Thyroid gland (tissue), 4 donors: ENCODE measurements around the gene XYLB. TPM values are rescaled to one million over a fixed set of nuclear protein-coding genes. Genes with fewer than 3 reads are reported as not detected.

Source experiments
- DNase-seq, 2 donors: peaks; one replicate each; pipeline ENCODE4 v3.0.0-alpha.2; 2019
- H3K27ac ChIP-seq, 3 donors: fragments of 200-600 bp; sonication (generic); 1 replicate in 2 of 3; 2 replicates in 1 of 3; pipeline ENCODE4 v1.5.1; 2016 to 2019; ENCODE audit warnings: mild to moderate bottlenecking in 1 of 3, moderate library complexity in 1 of 3
- H3K27me3 ChIP-seq: fragments of 200-600 bp; sonication (generic); one replicate; pipeline ENCODE4 v1.5.1; 2019
- H3K36me3 ChIP-seq, 2 donors: fragments of 200-600 bp; sonication (generic); one replicate each; pipeline ENCODE4 v1.5.1; 2016 to 2019
- H3K4me1 ChIP-seq, 2 donors: fragments of 200-600 bp; sonication (generic); one replicate each; pipeline ENCODE4 v1.5.1; 2017 to 2019
- H3K4me3 ChIP-seq, 3 donors: fragments of 200-600 bp; sonication (generic); replicated peaks in 1 of 3; 1 replicate in 2 of 3; 2 replicates in 1 of 3; pipeline ENCODE4 v1.5.1; 2016; ENCODE audit warnings: mild to moderate bottlenecking in 1 of 3
- H3K9me3 ChIP-seq: fragments of 200-600 bp; sonication (generic); one replicate; pipeline ENCODE4 v1.5.1; 2017
- POLR2A ChIP-seq, 2 donors: fragments of 450-650 bp; IDR thresholded peaks; one replicate each; pipeline ENCODE4 v1.6.1; 2017; ENCODE audit warnings: antibody characterized with exemption in 2 of 2, mild to moderate bottlenecking in 2 of 2, moderate library complexity in 1 of 2
- WGBS, 2 donors: methylation state at CpG; one replicate each; pipeline ENCODE4 v1.1.5; 2017; 5-methylcytosine and 5-hydroxymethylcytosine counted together
- intact Hi-C: fragments of 100-400 bp; cut with DNase I; formaldehyde crosslinking; loops from one replicate; pipeline ENCODE4 v1.15.1; 2023
- total RNA-seq, 4 donors: library from RNA; depleted of rRNA; stranded (reverse); fragments of >200 nt; gene quantifications; one replicate each; pipeline ENCODE4 v1.2.3, GENCODE V29; 2016
- TF ChIP-seq, protein P1 (sequence below), 6 experiments: fragments of 200-600 bp in 3 of 6; fragments of 450-650 bp in 3 of 6; sonication (generic) in 3 of 6; IDR thresholded peaks; one replicate each; pipeline ENCODE4 v1.5.1; 2016 to 2019; ENCODE audit warnings: antibody characterized with exemption in 6 of 6, mild to moderate bottlenecking in 2 of 6, inconsistent platforms in 1 of 6, moderate library complexity in 1 of 6

XYLB gene
- total RNA-seq, 4 donors from 2014 or later, result 0.78 to 1.7 (median 1.1) TPM

- no peaks in the 10 kb centered on the region for H3K36me3 ChIP-seq
- H3K27me3 ChIP-seq, result no peaks in the 10 kb centered on the region
- no peaks in the 10 kb centered on the region for H3K9me3 ChIP-seq
- no peak overlapping the region for H3K27ac ChIP-seq
- intact Hi-C loops, result no loop called here
- WGBS, 2 donors, result 87 to 94% methylated on average over 5 of the region's 5 CpGs
- TF ChIP-seq, protein P1, sequence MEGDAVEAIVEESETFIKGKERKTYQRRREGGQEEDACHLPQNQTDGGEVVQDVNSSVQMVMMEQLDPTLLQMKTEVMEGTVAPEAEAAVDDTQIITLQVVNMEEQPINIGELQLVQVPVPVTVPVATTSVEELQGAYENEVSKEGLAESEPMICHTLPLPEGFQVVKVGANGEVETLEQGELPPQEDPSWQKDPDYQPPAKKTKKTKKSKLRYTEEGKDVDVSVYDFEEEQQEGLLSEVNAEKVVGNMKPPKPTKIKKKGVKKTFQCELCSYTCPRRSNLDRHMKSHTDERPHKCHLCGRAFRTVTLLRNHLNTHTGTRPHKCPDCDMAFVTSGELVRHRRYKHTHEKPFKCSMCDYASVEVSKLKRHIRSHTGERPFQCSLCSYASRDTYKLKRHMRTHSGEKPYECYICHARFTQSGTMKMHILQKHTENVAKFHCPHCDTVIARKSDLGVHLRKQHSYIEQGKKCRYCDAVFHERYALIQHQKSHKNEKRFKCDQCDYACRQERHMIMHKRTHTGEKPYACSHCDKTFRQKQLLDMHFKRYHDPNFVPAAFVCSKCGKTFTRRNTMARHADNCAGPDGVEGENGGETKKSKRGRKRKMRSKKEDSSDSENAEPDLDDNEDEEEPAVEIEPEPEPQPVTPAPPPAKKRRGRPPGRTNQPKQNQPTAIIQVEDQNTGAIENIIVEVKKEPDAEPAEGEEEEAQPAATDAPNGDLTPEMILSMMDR (IDR thresholded peaks at IDR 0.05), result no peak
- TF ChIP-seq POLR2A (IDR thresholded peaks at IDR 0.05), result no peak
- DNase-seq, result no peak
- no peaks in the 10 kb centered on the region for H3K4me1 ChIP-seq
- H3K4me3 ChIP-seq, result no peak overlapping the region
Measured at GRCh38 chr3:38368238-38368637, 21.7 kb downstream of the XYLB start.

GRCh38 chr3:38369186-38369585, 22.6 kb downstream of the XYLB start:
- H3K27me3 ChIP-seq, result no peaks in the 10 kb centered on the region
- TF ChIP-seq POLR2A (IDR thresholded peaks at IDR 0.05), result no peak
- TF ChIP-seq, protein P1 (IDR thresholded peaks at IDR 0.05), result no peak
- intact Hi-C loops, result no loop called here
- no peaks in the 10 kb centered on the region for H3K9me3 ChIP-seq
- H3K36me3 ChIP-seq, result no peaks in the 10 kb centered on the region
- no peaks in the 10 kb centered on the region for H3K4me1 ChIP-seq
- no peak for DNase-seq
- 88 to 92% methylated on average over 3 of the region's 3 CpGs for WGBS, 2 donors
- no peak overlapping the region for H3K27ac ChIP-seq
- H3K4me3 ChIP-seq, result no peak overlapping the region

DNA sequence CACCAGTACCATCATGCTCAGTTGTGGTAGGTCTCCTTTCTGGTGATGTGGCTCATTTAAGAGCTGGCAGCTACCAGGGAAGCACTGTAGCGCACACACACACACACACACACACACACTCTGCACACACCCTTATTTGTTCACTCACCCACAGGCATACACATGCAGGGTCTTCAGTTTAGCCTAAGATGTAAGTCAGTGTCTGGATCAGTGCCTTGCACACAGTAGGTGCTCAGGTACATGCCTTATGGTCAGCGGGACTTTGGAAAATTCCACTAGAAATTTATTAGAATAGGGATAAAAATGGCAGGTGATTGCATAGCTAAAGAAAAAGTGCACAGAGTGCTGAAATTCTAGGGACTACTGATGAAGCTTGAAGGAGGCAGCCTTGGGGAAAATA, 23.6 kb downstream of the XYLB start:
- Histone ChIP-seq H3K4me1 (no peaks in the 10 kb centered on the region), H3K27ac (no peak overlapping the region), H3K4me3 (no peak overlapping the region), H3K36me3 (no peaks in the 10 kb centered on the region), H3K27me3 (no peaks in the 10 kb centered on the region), H3K9me3 (no peaks in the 10 kb centered on the region)
- intact Hi-C loops, result no loop called here
- DNase-seq, result no peak
- TF ChIP-seq, protein P1 (IDR thresholded peaks at IDR 0.05), result no peak
- TF ChIP-seq POLR2A (IDR thresholded peaks at IDR 0.05), result no peak
- WGBS, 2 donors, result 72 to 75% methylated on average over 2 of the region's 2 CpGs

DNA sequence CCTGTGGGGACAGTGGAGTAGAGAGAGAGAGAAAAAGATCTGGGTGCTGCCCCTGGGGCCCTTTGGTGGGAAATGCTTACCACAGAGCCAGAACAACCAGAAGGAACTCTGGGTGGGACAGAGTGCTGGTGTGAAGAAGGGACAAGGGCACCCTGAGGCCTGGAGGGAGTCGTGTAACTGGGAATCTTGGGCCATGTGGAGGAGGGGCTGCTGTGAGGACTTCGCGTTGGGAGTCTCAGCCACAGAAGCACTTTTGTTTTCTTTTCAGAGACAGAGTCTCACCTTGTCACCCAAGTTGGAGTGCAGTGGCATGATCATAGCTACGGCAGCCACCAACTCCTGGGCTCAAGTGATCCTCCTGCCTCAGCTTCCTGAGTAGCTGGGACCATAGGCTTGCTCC, 24.3 kb downstream of the XYLB start:
- TF ChIP-seq, protein P1 (IDR thresholded peaks at IDR 0.05), result no peak
- TF ChIP-seq POLR2A (IDR thresholded peaks at IDR 0.05), result no peak
- Histone ChIP-seq H3K9me3 (no peaks in the 10 kb centered on the region), H3K27ac (no peak overlapping the region), H3K36me3 (no peaks in the 10 kb centered on the region), H3K4me1 (no peaks in the 10 kb centered on the region), H3K4me3 (no peak overlapping the region), H3K27me3 (no peaks in the 10 kb centered on the region)
- 62 to 85% methylated on average over 3 to 4 of the region's 4 CpGs for WGBS, 2 donors
- DNase-seq, result no peak
- intact Hi-C loops, result no loop called here

- H3K36me3 ChIP-seq, result no peaks in the 10 kb centered on the region
- TF ChIP-seq, protein P1 (IDR thresholded peaks at IDR 0.05), result no peak
- TF ChIP-seq POLR2A (IDR thresholded peaks at IDR 0.05), result no peak
- intact Hi-C loops, result no loop called here
- 82 to 89% methylated on average over 15 of the region's 15 CpGs for WGBS, 2 donors
- H3K27ac ChIP-seq, result no peak overlapping the region
- H3K9me3 ChIP-seq, result no peaks in the 10 kb centered on the region
- H3K4me1 ChIP-seq, result no peaks in the 10 kb centered on the region
- no peak for DNase-seq
- no peak overlapping the region for H3K4me3 ChIP-seq
- H3K27me3 ChIP-seq, result no peaks in the 10 kb centered on the region
Measured at GRCh38 chr3:38371541-38372213, 25.1 kb downstream of the XYLB start.
